Cardiac muscle cell (in vitro differentiated cells and primary cell): Measurements from ENCODE around the gene LGI4. TPM values are rescaled to one million over a fixed set of nuclear protein-coding genes. Genes with fewer than 3 reads are reported as not detected.

Source experiments
- DNase-seq, 2 donors: peaks; one replicate each; pipeline versions ENCODE4 v3.0.0 to v3.0.0-alpha.2; 2010 to 2017; ENCODE audit warnings: low read depth in 1 of 2, low spot score in 1 of 2
- H3K27ac ChIP-seq: fragments of 200-600 bp; sonication (generic); 2 replicates; pipeline ENCODE4 v1.5.1; 2016
- H3K27me3 ChIP-seq: fragments of 200-600 bp; sonication (generic); 2 replicates; pipeline ENCODE4 v1.6.0; 2016; ENCODE audit warnings: control low read depth
- H3K36me3 ChIP-seq: fragments of 200-600 bp; sonication (generic); 2 replicates; pipeline ENCODE4 v1.5.1; 2016; ENCODE audit warnings: control low read depth
- H3K4me1 ChIP-seq: fragments of 200-600 bp; sonication (generic); 2 replicates; pipeline ENCODE4 v1.8.1; 2017; ENCODE audit warnings: low read depth, mild to moderate bottlenecking, mixed run types
- H3K4me3 ChIP-seq: fragments of 200-600 bp; sonication (generic); 2 replicates; pipeline ENCODE4 v1.5.1; 2016; ENCODE audit warnings: mild to moderate bottlenecking
- H3K9me3 ChIP-seq: fragments of 200-600 bp; sonication (generic); 2 replicates; pipeline ENCODE4 v1.5.1; 2017; ENCODE audit warnings: low read depth, mild to moderate bottlenecking, control low read depth
- CTCF ChIP-seq: IDR thresholded peaks from 2 replicates; pipeline ENCODE4 v1.5.1; 2012; ENCODE audit warnings: low read depth, mild to moderate bottlenecking, low read length
- polyA plus RNA-seq: library from polyadenylated mRNA; unstranded; fragments of >200 nt; fragmentation: Nextera tagmentation; extraction: Ambion mirVana; gene quantifications from 2 replicates; pipeline ENCODE4 v1.2.1, GENCODE V29; 2016
- total RNA-seq: library from RNA; depleted of rRNA; stranded (reverse); fragments of >200 nt; gene quantifications from 2 replicates; pipeline ENCODE4 v1.2.3, GENCODE V29; 2016

The LGI4 gene
- total and polyA plus RNA-seq, 2 experiments from 2014 or later: 26.7 to 45.5 TPM

GRCh38 chr19:35143231-35143715, 8.4 kb upstream of the LGI4 start, which contains the start of gene FXYD7:
Gene FXYD7 (plus strand): TSS chr19:35143255. CDS start chr19:35143334, 79 bp downstream.
- Histone ChIP-seq H3K4me3 (peak within 1 kb of the TSS; percentile 15), H3K36me3 (no peaks in the 10 kb centered on the region), H3K27me3 (peaks cover 41% of the 10 kb centered on the region), H3K27ac (no peak within 1 kb of the TSS), H3K9me3 (no peaks in the 10 kb centered on the region), H3K4me1 (peaks cover 27% of the 10 kb centered on the region)
- no peak for TF ChIP-seq CTCF
- no peak for DNase-seq

- Histone ChIP-seq H3K27me3 (peaks cover 41% of the 10 kb centered on the region), H3K4me3 (peak overlapping the region; percentile 15), H3K4me1 (peaks cover 32% of the 10 kb centered on the region), H3K27ac (no peak overlapping the region), H3K36me3 (no peaks in the 10 kb centered on the region), H3K9me3 (no peaks in the 10 kb centered on the region)
- peak; percentile 52 to 75 for DNase-seq
- peak; percentile 41 for TF ChIP-seq CTCF
These were observed 7.9 kb upstream of the LGI4 start for GRCh38 chr19:35142606-35143230.

GRCh38 chr19:35141837-35142605, 7.2 kb upstream of the LGI4 start:
- peak in 1 of 2 donors; percentile 31 for DNase-seq
- H3K27ac ChIP-seq: no peak overlapping the region
- H3K36me3 ChIP-seq: no peaks in the 10 kb centered on the region
- H3K4me1 ChIP-seq: peaks cover 32% of the 10 kb centered on the region
- TF ChIP-seq CTCF: no peak
- no peaks in the 10 kb centered on the region for H3K9me3 ChIP-seq
- H3K27me3 ChIP-seq: peaks cover 41% of the 10 kb centered on the region
- H3K4me3 ChIP-seq: peak overlapping the region; percentile 15

GRCh38 chr19:35140962-35141836, 6.3 kb upstream of the LGI4 start:
- H3K27ac ChIP-seq: no peak overlapping the region
- no peaks in the 10 kb centered on the region for H3K9me3 ChIP-seq
- H3K4me1 ChIP-seq: peaks cover 32% of the 10 kb centered on the region
- H3K4me3 ChIP-seq: peak overlapping the region; percentile 14
- peaks cover 41% of the 10 kb centered on the region for H3K27me3 ChIP-seq
- TF ChIP-seq CTCF: peak; percentile 45
- no peaks in the 10 kb centered on the region for H3K36me3 ChIP-seq
- DNase-seq: peak; percentile 93 to 94
